HG03064 (cell line): ENCODE data around the gene FGF12.

ENCODE experiments used
- ATAC-seq: cut with Tn5 transposase; IDR thresholded peaks from one replicate; pipeline ENCODE4 v1.9.1; 2021; ENCODE audit warnings: low read depth; ENCODE audit not compliant: unreplicated experiment

The FGF12 gene

DNA sequence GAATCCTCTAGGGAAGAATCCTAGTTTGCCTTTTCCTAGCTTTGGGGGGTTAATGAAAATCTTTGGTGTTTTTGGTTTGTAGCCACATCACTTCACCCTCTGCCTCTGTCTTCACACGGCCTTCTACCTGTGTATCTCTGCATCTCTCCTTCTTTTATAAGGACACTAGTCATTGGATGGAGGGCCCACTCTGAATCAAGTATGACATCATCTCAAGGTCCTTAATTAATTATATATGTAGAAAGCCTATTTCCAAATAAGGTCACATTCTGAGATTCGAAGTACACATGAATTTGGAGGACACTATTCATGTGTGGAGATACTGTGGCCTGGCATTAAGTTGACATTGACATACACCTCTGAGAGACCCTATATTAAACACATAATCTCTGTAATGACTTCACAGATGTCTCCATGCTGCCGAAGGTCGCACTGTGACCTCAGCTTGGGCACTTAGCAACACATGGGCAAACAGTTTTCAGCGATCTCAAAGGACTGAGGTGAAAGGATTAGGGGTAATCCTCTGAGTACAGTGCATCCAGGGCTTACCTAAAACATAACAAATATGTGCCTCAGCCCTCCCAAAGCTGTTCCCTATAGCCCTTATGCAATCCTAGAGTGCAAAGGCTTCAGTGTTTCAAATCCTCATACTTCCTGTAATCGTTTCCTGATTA, 446.0 kb downstream of the FGF12 start:
- ATAC-seq: no peak

DNA sequence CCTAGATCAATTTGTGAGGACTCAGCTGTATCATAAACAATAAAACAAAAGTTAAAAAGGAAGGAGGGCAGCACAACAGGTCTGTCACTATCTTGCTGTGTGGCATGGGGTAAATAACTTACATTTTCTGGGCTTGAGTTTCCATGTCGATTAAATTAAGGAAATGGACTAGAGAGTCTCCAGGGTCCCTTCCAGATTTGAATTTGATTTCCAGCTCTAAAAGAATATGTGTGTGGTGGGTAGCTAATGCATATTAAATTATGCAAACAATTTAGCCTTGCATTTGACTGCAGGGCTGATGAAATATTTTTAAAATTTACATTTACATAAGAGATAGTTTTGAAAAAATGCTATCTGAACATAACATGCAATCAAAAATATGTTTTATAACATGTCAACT, 447.7 kb downstream of the FGF12 start:
- ATAC-seq: no peak

DNA sequence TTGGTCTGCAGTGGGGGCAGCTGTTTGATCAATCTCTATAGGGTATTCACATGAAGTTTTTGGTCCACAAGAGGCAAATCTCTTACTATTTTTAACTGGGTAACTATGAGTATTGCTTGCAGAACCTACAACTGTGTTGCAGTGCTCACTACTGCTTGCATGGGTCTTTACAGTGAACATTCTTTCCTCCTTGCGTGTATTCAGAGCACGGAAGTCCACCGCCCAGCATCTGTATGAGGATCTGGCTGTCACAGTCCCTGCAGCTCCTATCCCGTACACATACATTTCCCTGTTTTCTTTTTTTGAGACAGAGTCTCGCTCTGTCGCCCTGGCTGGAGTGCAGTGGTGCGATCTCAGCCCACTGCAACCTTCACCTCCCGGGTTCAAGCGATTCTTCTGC, 449.9 kb downstream of the FGF12 start:
- ATAC-seq: no peak

- no peak for ATAC-seq
Measured at GRCh38 chr3:192275741-192276355, 451.5 kb downstream of the FGF12 start.

GRCh38 chr3:192273697-192274010, 453.7 kb downstream of the FGF12 start:
- ATAC-seq: no peak

DNA sequence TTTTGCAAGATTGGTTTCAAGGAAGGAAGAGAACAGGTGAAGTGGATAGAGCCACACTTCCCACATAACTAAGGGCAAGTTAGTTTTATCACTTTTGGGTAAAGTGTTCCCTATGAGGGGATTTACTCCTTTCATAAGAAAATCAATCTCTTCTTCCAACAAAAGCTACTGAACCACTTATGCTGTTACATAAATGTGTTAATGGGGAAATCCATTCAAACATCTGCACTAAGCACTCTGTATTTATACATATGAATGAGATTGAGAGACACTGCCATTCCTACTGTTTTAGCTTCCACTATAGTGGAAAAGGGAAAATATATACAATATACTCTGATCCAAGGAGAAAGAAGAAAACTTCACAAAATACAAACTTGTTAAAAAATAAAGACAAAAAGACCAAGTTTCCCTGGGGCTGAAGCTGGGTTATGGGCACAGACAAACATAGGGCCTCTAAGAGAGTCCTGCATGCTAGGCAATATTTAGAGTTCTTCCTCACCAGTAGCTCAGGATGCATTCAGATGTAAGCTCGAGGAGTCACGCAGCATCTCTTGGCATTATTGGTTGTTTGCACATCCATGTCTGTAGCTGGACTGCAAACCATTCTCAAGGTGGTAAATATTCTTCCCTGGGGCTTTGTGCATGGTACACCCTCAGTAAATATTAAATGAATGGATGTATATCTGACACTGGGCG, 454.2 kb downstream of the FGF12 start:
- no peak for ATAC-seq

GRCh38 chr3:192262001-192262400, 465.3 kb downstream of the FGF12 start:
- ATAC-seq: no peak

- ATAC-seq: no peak
Measured at GRCh38 chr3:192261135-192261534, 466.2 kb downstream of the FGF12 start.

DNA sequence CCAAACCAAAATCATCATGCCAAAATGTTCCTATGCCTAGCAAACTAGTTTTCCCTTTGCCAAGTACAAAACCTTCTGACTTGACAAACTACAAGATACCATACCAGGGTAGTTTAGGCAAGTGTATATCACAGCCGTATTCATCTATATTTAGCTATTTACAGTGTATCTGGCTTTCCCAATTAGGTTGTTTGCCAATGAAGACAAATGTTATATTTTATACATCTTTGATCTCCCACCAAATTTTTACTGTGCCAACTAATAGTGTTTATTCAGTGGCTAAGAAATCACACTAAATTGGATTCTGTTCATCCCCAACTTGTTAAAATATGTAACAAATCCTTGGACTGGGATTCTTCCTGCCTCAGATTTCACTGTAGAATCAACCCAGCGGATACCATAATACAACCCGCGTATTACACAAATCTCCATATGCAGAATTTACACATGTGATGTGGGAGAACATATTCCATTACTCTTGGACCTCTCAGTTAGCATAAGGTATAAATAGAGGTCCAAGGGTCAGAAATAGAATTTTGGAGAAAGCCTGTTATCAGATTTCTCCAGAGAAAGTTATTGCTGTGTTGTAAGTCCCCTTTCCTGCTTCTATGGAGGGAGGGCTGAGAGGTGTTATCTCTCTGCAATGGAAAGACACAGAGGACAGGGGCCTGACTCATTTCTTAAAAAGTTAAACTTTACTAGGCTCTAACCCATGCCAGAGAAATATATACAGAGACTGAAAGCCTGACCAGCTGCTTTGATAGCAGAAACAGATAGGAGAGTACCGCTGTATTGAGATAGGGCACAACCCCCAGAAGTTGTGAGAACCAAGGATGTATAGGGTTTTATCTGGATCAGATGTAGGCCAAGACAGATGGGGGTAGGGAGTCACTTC, 467.0 kb downstream of the FGF12 start:
- no peak for ATAC-seq

- no peak for ATAC-seq
Measured at GRCh38 chr3:192259661-192260060, 467.7 kb downstream of the FGF12 start.

DNA sequence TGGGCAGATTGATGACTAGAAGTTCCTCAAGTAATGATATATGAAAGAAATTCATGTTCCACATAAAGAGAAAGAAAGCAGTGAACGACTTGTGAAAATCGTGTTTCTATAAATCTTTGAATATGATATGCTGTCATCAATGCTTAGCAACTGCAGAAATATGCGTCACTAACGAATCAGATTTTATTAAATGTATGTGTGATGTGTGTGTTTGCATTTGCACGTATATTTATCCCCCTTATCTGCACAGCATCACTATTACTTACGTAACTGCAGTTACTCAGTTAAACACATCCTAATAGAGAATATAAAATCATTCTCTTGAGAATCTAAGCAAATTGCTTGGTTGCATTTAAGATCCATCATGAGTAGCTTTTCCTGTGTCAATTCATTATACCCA, 468.6 kb downstream of the FGF12 start:
- ATAC-seq: no peak

GRCh38 chr3:192255839-192256238, 471.5 kb downstream of the FGF12 start:
- no peak for ATAC-seq

- no peak for ATAC-seq
Measured at GRCh38 chr3:192253138-192253887, 474.0 kb downstream of the FGF12 start.

- ATAC-seq: no peak
Measured at GRCh38 chr3:192249516-192249915, 477.8 kb downstream of the FGF12 start.

DNA sequence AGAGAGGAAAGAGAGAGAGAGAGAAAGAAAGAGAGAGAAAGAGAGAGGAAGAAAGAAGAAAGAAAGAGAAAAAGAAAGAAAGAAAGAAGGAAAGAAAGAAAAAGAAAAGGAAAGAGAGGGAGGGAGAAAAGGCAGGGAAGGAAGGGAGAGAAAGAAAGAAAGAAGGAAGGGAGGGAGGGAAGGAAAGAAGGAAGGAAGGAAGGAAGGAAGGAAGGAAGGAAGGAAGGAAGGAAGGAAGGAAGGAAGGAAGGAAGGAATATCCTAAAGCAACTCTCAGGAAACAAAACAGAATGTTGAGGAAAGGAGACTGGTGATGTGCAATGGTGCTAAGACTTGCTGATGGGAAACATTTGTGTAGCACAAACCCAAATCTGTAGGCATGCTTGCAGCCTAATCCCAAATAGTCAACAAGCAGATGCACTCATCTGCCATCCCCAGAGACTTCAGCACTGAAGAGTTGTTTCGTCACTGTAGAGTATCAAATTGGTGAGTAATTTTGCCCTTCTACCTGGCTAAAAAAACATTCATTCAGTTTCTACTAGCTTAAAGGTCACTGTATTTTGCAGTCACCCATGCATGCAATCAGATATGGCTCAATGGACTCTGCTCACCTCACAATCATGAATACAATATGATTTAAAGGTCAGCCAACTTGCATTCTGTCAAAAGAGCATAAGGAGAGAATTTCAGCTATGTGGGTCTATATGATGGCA, 480.3 kb downstream of the FGF12 start:
- ATAC-seq: no peak

GRCh38 chr3:192244591-192244990, 482.8 kb downstream of the FGF12 start:
- ATAC-seq: no peak

GRCh38 chr3:192239956-192240355, 487.4 kb downstream of the FGF12 start:
- no peak for ATAC-seq

DNA sequence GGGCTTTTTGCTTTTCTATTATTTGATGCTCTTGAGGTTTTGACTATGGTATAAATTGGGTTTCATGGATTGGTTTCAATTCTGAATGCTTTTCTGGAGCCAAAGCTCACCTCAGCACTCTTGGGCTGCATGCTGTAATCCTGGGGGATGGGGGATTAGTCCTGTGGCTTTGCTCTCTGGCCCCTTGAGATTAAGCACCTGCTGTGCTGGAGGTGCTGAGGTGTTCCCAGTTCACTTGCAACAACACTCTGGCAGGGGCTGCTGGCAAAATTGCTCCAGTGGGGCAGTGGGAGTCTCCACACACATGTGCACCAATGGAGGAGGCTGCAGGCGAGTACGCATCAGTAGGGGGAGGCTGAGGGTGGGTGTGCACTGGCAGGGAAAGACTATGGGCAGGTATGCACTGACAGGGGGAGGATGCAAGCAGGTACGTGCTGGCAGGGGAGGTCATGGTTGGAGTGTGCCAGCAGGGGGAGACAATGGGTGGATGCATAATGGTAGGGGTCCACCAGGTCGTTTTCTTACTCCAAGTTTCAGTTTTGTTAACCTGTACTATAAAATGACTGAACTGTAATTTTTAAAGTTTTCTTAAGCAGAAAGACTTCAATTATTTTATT, 489.2 kb downstream of the FGF12 start:
- no peak for ATAC-seq

DNA sequence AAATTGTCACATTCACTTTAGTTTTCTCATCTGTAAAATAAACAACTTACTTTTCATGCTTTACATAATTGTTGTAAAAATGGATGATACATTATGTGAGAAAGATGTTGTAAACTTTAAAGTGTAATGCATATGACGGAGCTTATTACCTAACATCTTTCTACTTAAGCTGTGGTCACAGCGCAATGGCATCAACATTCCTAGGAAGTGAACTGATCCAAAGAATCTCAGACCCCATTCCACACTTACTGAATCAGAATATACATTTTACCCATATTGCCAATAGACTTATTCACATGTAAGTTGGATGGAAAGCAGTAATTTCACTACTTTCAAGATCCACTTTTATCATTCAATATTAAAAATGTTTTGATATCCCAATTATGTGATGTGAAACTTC, 497.5 kb downstream of the FGF12 start:
- no peak for ATAC-seq
